Measurements from ENCODE around the gene CBS. TPM values are rescaled to one million over a fixed set of nuclear protein-coding genes. Genes with fewer than 3 reads are reported as not detected.

The CBS gene
- total RNA-seq, 4 donors from 2014 or later: 9.7 to 27.2 (median 19.0) TPM

DNA sequence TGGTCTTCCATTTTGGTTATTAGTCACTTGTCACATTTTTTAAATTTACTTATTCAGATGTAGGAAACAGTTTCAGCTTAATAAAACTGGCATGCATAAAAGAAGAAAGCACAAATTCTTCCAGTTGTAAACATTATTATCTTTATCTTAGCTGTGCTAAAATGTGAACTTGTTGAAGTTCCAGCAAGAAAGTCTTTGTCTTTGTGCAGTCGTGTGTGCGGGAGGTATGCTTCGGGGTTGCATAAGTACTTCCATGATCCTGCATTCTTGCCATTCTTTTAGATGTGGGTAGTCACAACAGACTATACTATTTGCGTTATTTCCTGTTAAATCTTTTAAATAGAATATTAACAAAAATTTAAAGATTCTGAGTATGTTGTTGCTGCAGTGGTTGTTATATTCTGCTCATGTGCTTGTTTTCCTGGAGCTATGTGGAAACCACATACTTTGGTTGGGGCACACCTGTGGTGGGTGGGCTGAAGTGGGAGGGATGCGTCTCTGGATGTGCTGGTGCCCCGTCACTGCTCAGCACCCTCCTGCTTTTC, 49.9 kb downstream of the CBS start:
- no peak for ATAC-seq
- TF ChIP-seq EP300 (IDR thresholded peaks at IDR 0.05): no peak
- TF ChIP-seq POLR2A (IDR thresholded peaks at IDR 0.05): no peak
- TF ChIP-seq, protein P1, sequence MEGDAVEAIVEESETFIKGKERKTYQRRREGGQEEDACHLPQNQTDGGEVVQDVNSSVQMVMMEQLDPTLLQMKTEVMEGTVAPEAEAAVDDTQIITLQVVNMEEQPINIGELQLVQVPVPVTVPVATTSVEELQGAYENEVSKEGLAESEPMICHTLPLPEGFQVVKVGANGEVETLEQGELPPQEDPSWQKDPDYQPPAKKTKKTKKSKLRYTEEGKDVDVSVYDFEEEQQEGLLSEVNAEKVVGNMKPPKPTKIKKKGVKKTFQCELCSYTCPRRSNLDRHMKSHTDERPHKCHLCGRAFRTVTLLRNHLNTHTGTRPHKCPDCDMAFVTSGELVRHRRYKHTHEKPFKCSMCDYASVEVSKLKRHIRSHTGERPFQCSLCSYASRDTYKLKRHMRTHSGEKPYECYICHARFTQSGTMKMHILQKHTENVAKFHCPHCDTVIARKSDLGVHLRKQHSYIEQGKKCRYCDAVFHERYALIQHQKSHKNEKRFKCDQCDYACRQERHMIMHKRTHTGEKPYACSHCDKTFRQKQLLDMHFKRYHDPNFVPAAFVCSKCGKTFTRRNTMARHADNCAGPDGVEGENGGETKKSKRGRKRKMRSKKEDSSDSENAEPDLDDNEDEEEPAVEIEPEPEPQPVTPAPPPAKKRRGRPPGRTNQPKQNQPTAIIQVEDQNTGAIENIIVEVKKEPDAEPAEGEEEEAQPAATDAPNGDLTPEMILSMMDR (IDR thresholded peaks at IDR 0.05): no peak
- no peak for TF ChIP-seq POLR2AphosphoS5 (IDR thresholded peaks at IDR 0.05)
- Histone ChIP-seq H3K4me3 (no peak overlapping the region), H3K4me1 (no peaks in the 10 kb centered on the region), H3K27me3 (no peaks in the 10 kb centered on the region), H3K36me3 (peaks cover 0 to 100% of the 10 kb centered on the region in 2 donors), H3K27ac (no peak overlapping the region), H3K9me3 (no peaks in the 10 kb centered on the region)
- 74 to 83% methylated on average over 5 to 6 of the region's 6 CpGs for WGBS, 2 donors (ENCODE audit: low coverage in 1 of 2)

- Histone ChIP-seq H3K36me3 (peaks cover 0 to 100% of the 10 kb centered on the region in 2 donors), H3K27ac (no peak overlapping the region), H3K4me1 (no peaks in the 10 kb centered on the region), H3K9me3 (no peaks in the 10 kb centered on the region), H3K4me3 (no peak overlapping the region), H3K27me3 (no peaks in the 10 kb centered on the region)
- no peak for ATAC-seq
- no peak for TF ChIP-seq POLR2AphosphoS5 (IDR thresholded peaks at IDR 0.05)
- TF ChIP-seq, protein P1 (IDR thresholded peaks at IDR 0.05): no peak
- TF ChIP-seq POLR2A (IDR thresholded peaks at IDR 0.05): no peak
- no peak for TF ChIP-seq EP300 (IDR thresholded peaks at IDR 0.05)
- 81 to 92% methylated on average over 11 to 14 of the region's 17 CpGs for WGBS, 2 donors (ENCODE audit: low coverage in 1 of 2)
These were observed 51.0 kb downstream of the CBS start for GRCh38 chr21:43024439-43025136.

DNA sequence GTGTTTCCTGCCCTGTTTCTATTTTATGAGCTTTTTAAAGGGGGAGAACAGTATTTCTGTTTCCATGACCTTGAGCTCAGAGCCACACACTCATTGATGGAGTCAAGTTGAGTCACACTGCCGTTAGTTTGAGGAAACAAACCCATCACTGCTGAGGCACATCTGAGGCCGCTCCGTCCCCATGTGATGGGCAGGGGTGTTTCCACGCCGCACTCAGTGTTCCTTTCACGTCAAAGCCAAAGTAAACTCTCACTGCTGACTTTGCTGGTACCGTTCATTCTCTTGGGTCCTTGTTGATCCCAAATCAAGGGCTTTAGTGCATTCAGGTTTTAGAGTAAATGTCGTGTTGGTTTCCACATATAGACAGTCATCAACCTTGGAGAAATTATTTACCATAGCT, 52.5 kb downstream of the CBS start:
- H3K4me1 ChIP-seq: no peaks in the 10 kb centered on the region
- TF ChIP-seq EP300 (IDR thresholded peaks at IDR 0.05) (no peak), POLR2A (IDR thresholded peaks at IDR 0.05) (no peak), POLR2AphosphoS5 (IDR thresholded peaks at IDR 0.05) (no peak)
- H3K4me3 ChIP-seq: no peak overlapping the region
- no peak for ATAC-seq
- H3K27me3 ChIP-seq: no peaks in the 10 kb centered on the region
- H3K27ac ChIP-seq: no peak overlapping the region
- H3K36me3 ChIP-seq: peaks cover 0 to 94% of the 10 kb centered on the region in 2 donors
- no peaks in the 10 kb centered on the region for H3K9me3 ChIP-seq
- 93 to 100% methylated on average over 3 to 8 of the region's 8 CpGs for WGBS, 2 donors (ENCODE audit: low coverage in 1 of 2)

- H3K4me3 ChIP-seq: no peak overlapping the region
- no peaks in the 10 kb centered on the region for H3K4me1 ChIP-seq
- H3K36me3 ChIP-seq: peaks cover 0 to 94% of the 10 kb centered on the region in 2 donors
- no peaks in the 10 kb centered on the region for H3K9me3 ChIP-seq
- 92 to 93% methylated on average over 5 to 7 of the region's 28 CpGs for WGBS, 2 donors (ENCODE audit: low coverage in 1 of 2)
- ATAC-seq: no peak
- H3K27ac ChIP-seq: no peak overlapping the region
- H3K27me3 ChIP-seq: no peaks in the 10 kb centered on the region
- TF ChIP-seq, protein P1 (IDR thresholded peaks at IDR 0.05): no peak
- TF ChIP-seq EP300 (IDR thresholded peaks at IDR 0.05) (no peak), POLR2A (IDR thresholded peaks at IDR 0.05) (no peak), POLR2AphosphoS5 (IDR thresholded peaks at IDR 0.05) (no peak)
These were observed 53.7 kb downstream of the CBS start for GRCh38 chr21:43021756-43022600.

GRCh38 chr21:43021191-43021590, 54.4 kb downstream of the CBS start:
- no peaks in the 10 kb centered on the region for H3K27me3 ChIP-seq
- TF ChIP-seq POLR2A (IDR thresholded peaks at IDR 0.05): no peak
- TF ChIP-seq EP300 (IDR thresholded peaks at IDR 0.05): no peak
- TF ChIP-seq POLR2AphosphoS5 (IDR thresholded peaks at IDR 0.05): no peak
- no peaks in the 10 kb centered on the region for H3K9me3 ChIP-seq
- no peak overlapping the region for H3K27ac ChIP-seq
- no peaks in the 10 kb centered on the region for H3K4me1 ChIP-seq
- no peak overlapping the region for H3K4me3 ChIP-seq
- ATAC-seq: no peak
- peaks cover 0 to 94% of the 10 kb centered on the region in 2 donors for H3K36me3 ChIP-seq
- 91 to 100% methylated on average over 1 to 10 of the region's 10 CpGs for WGBS, 2 donors (ENCODE audit: low coverage in 1 of 2)

Data from gastroesophageal sphincter (tissue), 4 donors.